Calu3 (cell line): ENCODE measurements around the gene PPP1R15B. TPM values are rescaled to one million over a fixed set of nuclear protein-coding genes. Genes with fewer than 3 reads are reported as not detected.

Experiments used
- BruUV-seq: library from RNA; stranded (reverse); fragments of 400-500 nt; replicated peaks from 2 replicates; lab custom pipeline; 2021; lab: Mats Ljungman, UMichigan
- CTCF ChIA-PET: fragments of 300-600 bp; sonication (Branson Sonifier 250); formaldehyde crosslinking; loops from one replicate; lab custom pipeline; 2022; ENCODE audit warnings: antibody characterized with exemption; lab: Charles Lee
- DNase-seq: peaks from one replicate; pipeline ENCODE4 v3.0.0; 2022
- H3K27ac Mint-ChIP-seq: one replicate; pipeline ENCODE4 v1.8.0; 2022; ENCODE audit warnings: mixed read lengths; ENCODE audit not compliant: unreplicated experiment
- H3K27me3 Mint-ChIP-seq: one replicate; pipeline ENCODE4 v1.8.0; 2022; ENCODE audit warnings: mixed read lengths; ENCODE audit not compliant: unreplicated experiment
- H3K36me3 Mint-ChIP-seq: one replicate; pipeline ENCODE4 v1.8.0; 2022; ENCODE audit warnings: mild to moderate bottlenecking, moderate library complexity, mixed read lengths; ENCODE audit not compliant: insufficient read depth, unreplicated experiment
- H3K4me1 Mint-ChIP-seq: one replicate; pipeline ENCODE4 v1.8.0; 2022; ENCODE audit warnings: mild to moderate bottlenecking, low read depth, mixed read lengths; ENCODE audit not compliant: unreplicated experiment
- H3K4me3 Mint-ChIP-seq: one replicate; pipeline ENCODE4 v1.8.0; 2022; ENCODE audit warnings: mild to moderate bottlenecking, low read depth, moderate library complexity, mixed read lengths; ENCODE audit not compliant: unreplicated experiment
- H3K9me3 Mint-ChIP-seq: one replicate; pipeline ENCODE4 v1.8.0; 2022; ENCODE audit warnings: low read depth, mixed read lengths; ENCODE audit not compliant: unreplicated experiment
- intact Hi-C: fragments of 100-400 bp; cut with micrococcal nuclease; formaldehyde crosslinking; loops from one replicate; pipeline ENCODE4 v1.10.0; 2022; ENCODE audit not compliant: unreplicated experiment
- total RNA-seq: library from RNA; stranded (reverse); gene quantifications from 2 replicates; pipeline ENCODE4 v1.2.3, GENCODE V29; 2022
- TF ChIP-seq, protein P1 (sequence below): fragments of 200-600 bp; IDR thresholded peaks from one replicate; pipeline ENCODE4 v1.8.0; 2022; ENCODE audit warnings: antibody characterized with exemption; ENCODE audit not compliant: unreplicated experiment

The PPP1R15B gene
- total RNA-seq, 1 experiment from 2014 or later: 68.8 TPM

DNA sequence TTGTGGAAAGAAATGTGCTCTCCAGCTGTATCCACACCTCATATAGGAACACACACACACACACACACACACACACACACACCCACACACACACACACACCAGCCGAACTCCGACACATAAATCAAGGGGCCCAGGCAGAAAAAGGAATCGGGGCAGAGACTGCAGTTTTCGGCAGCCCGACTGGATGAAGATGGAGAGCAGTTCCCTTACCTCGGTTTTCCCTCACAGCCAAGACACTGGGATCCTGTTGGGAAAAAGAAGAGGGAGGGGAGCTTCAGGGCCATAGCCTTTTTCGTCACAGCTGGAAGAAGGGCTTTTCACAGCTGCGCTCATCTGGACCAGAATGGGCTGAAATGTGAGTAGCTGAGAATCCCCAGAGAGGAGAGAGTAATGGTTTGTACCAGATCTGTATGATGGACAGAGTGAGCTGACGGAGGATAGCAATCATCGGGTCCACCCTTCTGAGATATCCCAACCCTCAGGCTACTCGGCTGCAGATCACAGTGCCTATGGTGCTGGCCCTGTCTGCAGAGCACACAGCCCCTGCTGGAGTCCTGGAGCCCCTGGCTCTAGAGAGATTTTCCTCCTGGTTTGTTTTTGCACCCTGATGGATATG lies 45.3 kb upstream of the PPP1R15B start:
- Mint-ChIP-seq H3K27ac (no peak overlapping the region), H3K36me3 (peaks cover 11% of the 10 kb centered on the region), H3K4me3 (no peak overlapping the region), H3K27me3 (no peaks in the 10 kb centered on the region), H3K4me1 (peaks cover 11% of the 10 kb centered on the region), H3K9me3 (no peaks in the 10 kb centered on the region)
- TF ChIP-seq, protein P1, sequence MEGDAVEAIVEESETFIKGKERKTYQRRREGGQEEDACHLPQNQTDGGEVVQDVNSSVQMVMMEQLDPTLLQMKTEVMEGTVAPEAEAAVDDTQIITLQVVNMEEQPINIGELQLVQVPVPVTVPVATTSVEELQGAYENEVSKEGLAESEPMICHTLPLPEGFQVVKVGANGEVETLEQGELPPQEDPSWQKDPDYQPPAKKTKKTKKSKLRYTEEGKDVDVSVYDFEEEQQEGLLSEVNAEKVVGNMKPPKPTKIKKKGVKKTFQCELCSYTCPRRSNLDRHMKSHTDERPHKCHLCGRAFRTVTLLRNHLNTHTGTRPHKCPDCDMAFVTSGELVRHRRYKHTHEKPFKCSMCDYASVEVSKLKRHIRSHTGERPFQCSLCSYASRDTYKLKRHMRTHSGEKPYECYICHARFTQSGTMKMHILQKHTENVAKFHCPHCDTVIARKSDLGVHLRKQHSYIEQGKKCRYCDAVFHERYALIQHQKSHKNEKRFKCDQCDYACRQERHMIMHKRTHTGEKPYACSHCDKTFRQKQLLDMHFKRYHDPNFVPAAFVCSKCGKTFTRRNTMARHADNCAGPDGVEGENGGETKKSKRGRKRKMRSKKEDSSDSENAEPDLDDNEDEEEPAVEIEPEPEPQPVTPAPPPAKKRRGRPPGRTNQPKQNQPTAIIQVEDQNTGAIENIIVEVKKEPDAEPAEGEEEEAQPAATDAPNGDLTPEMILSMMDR: no peak
- CTCF ChIA-PET: interaction anchor here (0.7 kb wide), 1 partner anchor 282 kb away, joined by 7 read pairs; no protein-coding TSS in a partner anchor
- intact Hi-C loops: no loop called here
- DNase-seq: no peak
- no TSS peak for BruUV-seq

DNA sequence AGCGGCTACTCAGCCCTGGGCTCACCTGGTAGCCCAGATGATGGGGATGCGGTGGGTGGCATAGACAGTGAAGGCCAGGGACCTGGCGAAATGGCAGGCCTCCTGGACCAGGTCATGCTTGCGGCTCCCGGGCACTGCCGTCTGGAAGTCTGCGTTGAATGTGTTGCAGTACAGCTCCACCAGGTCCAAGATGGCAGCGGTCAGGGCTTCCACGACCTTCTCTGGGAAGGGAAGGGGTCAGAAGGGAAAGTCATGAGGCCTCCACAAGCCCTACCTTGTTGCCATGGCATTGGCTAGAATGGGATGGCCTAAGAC lies 44.2 kb upstream of the PPP1R15B start:
- CTCF ChIA-PET: no interaction called here
- TF ChIP-seq, protein P1: no peak
- Mint-ChIP-seq H3K4me1 (peaks cover 22% of the 10 kb centered on the region), H3K9me3 (no peaks in the 10 kb centered on the region), H3K36me3 (peaks cover 11% of the 10 kb centered on the region), H3K27me3 (no peaks in the 10 kb centered on the region), H3K27ac (no peak overlapping the region), H3K4me3 (no peak overlapping the region)
- intact Hi-C loops: no loop called here
- BruUV-seq: no TSS peak
- DNase-seq: no peak

DNA sequence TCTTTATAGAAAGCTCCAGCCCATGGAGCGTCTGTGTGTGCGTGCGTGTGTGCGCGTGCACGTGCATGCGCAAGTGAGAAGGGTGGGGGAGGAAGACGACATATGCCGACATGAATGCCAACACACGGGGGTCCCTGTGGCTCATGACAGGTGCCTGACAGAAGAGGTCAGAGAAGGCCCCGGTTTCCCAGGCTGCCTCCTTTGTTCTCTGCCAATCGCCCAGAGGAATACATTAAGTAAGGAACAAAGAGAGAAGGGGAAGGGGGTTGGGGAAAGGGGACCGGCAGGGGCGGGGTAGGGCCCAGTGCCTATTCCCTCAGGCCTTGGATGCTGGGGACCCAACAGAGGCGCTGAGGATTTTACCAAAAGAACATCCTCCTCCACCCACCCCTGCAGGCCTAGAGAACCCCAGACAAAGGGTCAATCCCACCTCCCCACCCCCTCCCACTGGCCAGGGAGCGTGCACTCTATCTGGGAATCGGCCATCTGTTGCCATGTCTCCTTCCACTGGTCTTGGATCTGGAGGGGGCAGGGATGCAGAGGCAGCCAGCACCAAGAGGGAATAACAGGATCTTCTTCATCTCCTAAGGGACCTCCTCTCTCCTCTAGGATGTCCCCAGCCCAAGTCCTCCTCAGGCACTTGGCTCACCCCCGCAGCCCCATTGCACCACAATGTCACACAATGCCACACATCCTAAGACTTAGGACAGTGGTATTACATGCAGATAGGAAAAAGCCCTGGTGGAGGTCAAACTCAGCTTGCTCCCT lies 43.6 kb upstream of the PPP1R15B start:
- Mint-ChIP-seq H3K27me3 (no peaks in the 10 kb centered on the region), H3K9me3 (no peaks in the 10 kb centered on the region), H3K27ac (no peak overlapping the region), H3K36me3 (peaks cover 15% of the 10 kb centered on the region), H3K4me1 (peaks cover 28% of the 10 kb centered on the region), H3K4me3 (no peak overlapping the region)
- CTCF ChIA-PET: no interaction called here
- BruUV-seq: no TSS peak
- no peak for DNase-seq
- intact Hi-C loops: no loop called here
- TF ChIP-seq, protein P1: no peak

DNA sequence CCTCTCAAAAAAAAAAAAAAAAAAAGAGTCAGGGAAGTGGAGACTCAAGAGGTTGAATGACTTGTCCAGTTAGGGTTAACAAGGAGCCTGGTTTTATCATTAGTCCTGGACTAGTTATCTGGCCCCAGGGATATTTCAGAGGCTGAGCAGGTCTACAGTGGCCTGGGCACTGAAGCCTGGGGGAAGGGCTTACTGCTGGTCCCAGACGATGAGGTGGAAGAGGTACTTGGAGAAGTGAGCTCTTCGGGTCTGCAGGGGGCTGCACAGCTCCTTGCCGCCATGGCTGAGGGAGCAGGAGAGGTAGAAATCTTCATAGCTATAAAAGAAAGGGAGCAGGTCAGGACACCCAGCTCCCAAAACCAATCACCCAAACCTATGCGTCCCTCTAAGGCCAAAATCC lies 42.9 kb upstream of the PPP1R15B start:
- Mint-ChIP-seq H3K36me3 (peaks cover 20% of the 10 kb centered on the region), H3K27me3 (no peaks in the 10 kb centered on the region), H3K27ac (no peak overlapping the region), H3K4me3 (no peak overlapping the region), H3K4me1 (peaks cover 36% of the 10 kb centered on the region), H3K9me3 (no peaks in the 10 kb centered on the region)
- no peak for DNase-seq
- CTCF ChIA-PET: interaction anchor here (1.4 kb wide), 1 partner anchor 23 kb away, joined by 5 read pairs; no protein-coding TSS in a partner anchor
- intact Hi-C loops: no loop called here
- TF ChIP-seq, protein P1: no peak
- no TSS peak for BruUV-seq
